Upper lobe of left lung (tissue), 6 donors: ENCODE data around the gene SERTAD2. TPM values are rescaled to one million over a fixed set of nuclear protein-coding genes. Genes with fewer than 3 reads are reported as not detected.

Experiments
- ATAC-seq, 2 donors: fragments of 200-7000 bp; cut with Tn5 transposase; one replicate each; pipeline ENCODE4 v1.9.1; 2022; ENCODE audit warnings: mild to moderate bottlenecking in 2 of 2, moderate library complexity in 2 of 2; ENCODE audit not compliant: low FRiP score in 2 of 2
- DNase-seq, 2 donors: peaks; one replicate each; pipeline ENCODE4 v3.0.0-alpha.2; 2019 to 2020
- H3K27ac ChIP-seq, 4 donors: fragments of 200-600 bp; sonication (generic); one replicate each; pipeline ENCODE4 v1.5.1; 2016 to 2019
- H3K27me3 ChIP-seq, 4 donors: fragments of 200-600 bp; sonication (generic); one replicate each; pipeline ENCODE4 v1.5.1; 2017 to 2019
- H3K36me3 ChIP-seq, 4 donors: fragments of 200-600 bp; sonication (generic); one replicate each; pipeline ENCODE4 v1.5.1; 2016 to 2019
- H3K4me1 ChIP-seq, 4 donors: fragments of 200-600 bp; sonication (generic); one replicate each; pipeline ENCODE4 v1.5.1; 2018 to 2019
- H3K4me3 ChIP-seq, 4 donors: fragments of 200-600 bp; sonication (generic); one replicate each; pipeline ENCODE4 v1.5.1; 2017 to 2019; ENCODE audit warnings: mild to moderate bottlenecking in 2 of 4, moderate library complexity in 1 of 4
- H3K9me3 ChIP-seq, 4 donors: fragments of 200-600 bp; sonication (generic); one replicate each; pipeline ENCODE4 v1.5.1; 2018 to 2019
- EP300 ChIP-seq, 4 donors: sonication (generic); formaldehyde crosslinking; IDR thresholded peaks; one replicate each; pipeline ENCODE4 v1.5.1; 2017; ENCODE audit warnings: antibody characterized with exemption in 4 of 4, control low read depth in 2 of 4
- POLR2A ChIP-seq, 4 donors: fragments of 450-650 bp; IDR thresholded peaks; one replicate each; pipeline ENCODE4 v1.5.1; 2016 to 2017; ENCODE audit warnings: antibody characterized with exemption in 4 of 4, mild to moderate bottlenecking in 2 of 4
- POLR2AphosphoS5 ChIP-seq, 2 donors: sonication (generic); formaldehyde crosslinking; IDR thresholded peaks; one replicate each; pipeline ENCODE4 v1.5.1; 2017; ENCODE audit warnings: antibody characterized with exemption in 2 of 2
- WGBS, 2 donors: methylation state at CpG; one replicate each; pipeline ENCODE4 v1.1.5; 2017 to 2018; 5-methylcytosine and 5-hydroxymethylcytosine counted together
- total RNA-seq, 6 donors: library from RNA; depleted of rRNA in 4 of 6; stranded (reverse); fragments of >200 nt in 4 of 6; gene quantifications; one replicate each; pipeline versions ENCODE4 v1.1.0 to v1.2.1, GENCODE V29; 2016 to 2021
- TF ChIP-seq, protein P1 (sequence below), 6 experiments: fragments of 450-650 bp in 4 of 6; fragments of 200-600 bp in 2 of 6; sonication (generic) in 2 of 6; IDR thresholded peaks; one replicate each; pipeline ENCODE4 v1.5.1; 2016 to 2019; ENCODE audit warnings: antibody characterized with exemption in 6 of 6
- donor health status: DM: no; HTN: no; CAD: no; lungs with moderate emphysema.
- donor health status: DM: no; HTN: yes; CAD: no; lungs with severe emphysema.

Gene SERTAD2
- total RNA-seq, 6 donors from 2014 or later = 10.4 to 43.0 (median 20.0) TPM

GRCh38 chr2:64630752-64631151 is 23.0 kb downstream of the SERTAD2 start:
- Histone ChIP-seq H3K4me1 (peaks cover 0 to 15% (median 6%) of the 10 kb centered on the region in 4 donors), H3K36me3 (peaks cover 0 to 25% (median 12%) of the 10 kb centered on the region in 4 donors), H3K9me3 (no peaks in the 10 kb centered on the region), H3K27me3 (no peaks in the 10 kb centered on the region), H3K27ac (no peak overlapping the region), H3K4me3 (no peak overlapping the region)
- DNase-seq = no peak
- 92 to 96% methylated on average over 10 of the region's 10 CpGs for WGBS, 2 donors
- no peak for ATAC-seq
- TF ChIP-seq EP300 (IDR thresholded peaks at IDR 0.05) (no peak), POLR2AphosphoS5 (IDR thresholded peaks at IDR 0.05) (no peak), POLR2A (IDR thresholded peaks at IDR 0.05) (no peak)
- TF ChIP-seq, protein P1, sequence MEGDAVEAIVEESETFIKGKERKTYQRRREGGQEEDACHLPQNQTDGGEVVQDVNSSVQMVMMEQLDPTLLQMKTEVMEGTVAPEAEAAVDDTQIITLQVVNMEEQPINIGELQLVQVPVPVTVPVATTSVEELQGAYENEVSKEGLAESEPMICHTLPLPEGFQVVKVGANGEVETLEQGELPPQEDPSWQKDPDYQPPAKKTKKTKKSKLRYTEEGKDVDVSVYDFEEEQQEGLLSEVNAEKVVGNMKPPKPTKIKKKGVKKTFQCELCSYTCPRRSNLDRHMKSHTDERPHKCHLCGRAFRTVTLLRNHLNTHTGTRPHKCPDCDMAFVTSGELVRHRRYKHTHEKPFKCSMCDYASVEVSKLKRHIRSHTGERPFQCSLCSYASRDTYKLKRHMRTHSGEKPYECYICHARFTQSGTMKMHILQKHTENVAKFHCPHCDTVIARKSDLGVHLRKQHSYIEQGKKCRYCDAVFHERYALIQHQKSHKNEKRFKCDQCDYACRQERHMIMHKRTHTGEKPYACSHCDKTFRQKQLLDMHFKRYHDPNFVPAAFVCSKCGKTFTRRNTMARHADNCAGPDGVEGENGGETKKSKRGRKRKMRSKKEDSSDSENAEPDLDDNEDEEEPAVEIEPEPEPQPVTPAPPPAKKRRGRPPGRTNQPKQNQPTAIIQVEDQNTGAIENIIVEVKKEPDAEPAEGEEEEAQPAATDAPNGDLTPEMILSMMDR (IDR thresholded peaks at IDR 0.05) = no peak

DNA sequence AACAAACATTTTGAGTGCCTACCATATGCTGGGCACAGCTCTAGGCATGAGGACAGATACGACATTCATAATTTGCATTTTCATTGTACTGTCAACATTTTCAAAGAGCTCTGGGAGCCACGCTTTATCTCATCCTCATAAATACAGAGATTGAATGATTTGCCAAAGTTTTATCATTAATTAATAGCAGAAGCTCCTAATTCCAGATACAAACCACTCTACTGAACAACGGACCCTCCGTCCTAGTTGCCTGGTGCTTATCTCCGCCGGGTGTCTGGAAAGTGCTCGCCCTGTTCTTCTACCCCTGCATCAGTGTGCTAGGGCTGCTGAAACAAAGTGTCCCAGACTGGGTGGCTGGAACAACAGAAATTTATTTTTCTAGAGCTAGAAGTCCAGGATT is 23.8 kb downstream of the SERTAD2 start:
- Histone ChIP-seq H3K36me3 (peaks cover 0 to 19% (median 8%) of the 10 kb centered on the region in 4 donors), H3K27ac (no peak overlapping the region), H3K9me3 (no peaks in the 10 kb centered on the region), H3K4me1 (peaks cover 0 to 9% (median 4%) of the 10 kb centered on the region in 4 donors), H3K4me3 (no peak overlapping the region), H3K27me3 (no peaks in the 10 kb centered on the region)
- no peak for TF ChIP-seq POLR2AphosphoS5 (IDR thresholded peaks at IDR 0.05)
- TF ChIP-seq, protein P1 (IDR thresholded peaks at IDR 0.05) = no peak
- TF ChIP-seq POLR2A (IDR thresholded peaks at IDR 0.05) = no peak
- no peak for TF ChIP-seq EP300 (IDR thresholded peaks at IDR 0.05)
- ATAC-seq = no peak
- 95 to 96% methylated on average over 7 of the region's 7 CpGs for WGBS, 2 donors
- DNase-seq = no peak

- no peak for ATAC-seq
- Histone ChIP-seq H3K9me3 (no peaks in the 10 kb centered on the region), H3K36me3 (peaks cover 0 to 16% (median 6%) of the 10 kb centered on the region in 4 donors), H3K4me1 (peaks cover 0 to 4% (median 2%) of the 10 kb centered on the region in 4 donors), H3K27ac (no peak overlapping the region), H3K27me3 (no peaks in the 10 kb centered on the region), H3K4me3 (no peak overlapping the region)
- DNase-seq = no peak
- WGBS, 2 donors = 78 to 87% methylated on average over 7 to 10 of the region's 10 CpGs
- TF ChIP-seq, protein P1 (IDR thresholded peaks at IDR 0.05) = no peak
- TF ChIP-seq POLR2AphosphoS5 (IDR thresholded peaks at IDR 0.05) = no peak
- TF ChIP-seq EP300 (IDR thresholded peaks at IDR 0.05) = no peak
- no peak for TF ChIP-seq POLR2A (IDR thresholded peaks at IDR 0.05)
Measured at GRCh38 chr2:64629329-64629781, 24.4 kb downstream of the SERTAD2 start.

- Histone ChIP-seq H3K27ac (no peak overlapping the region), H3K4me1 (no peaks in the 10 kb centered on the region), H3K36me3 (peaks cover 0 to 7% (median 4%) of the 10 kb centered on the region in 4 donors), H3K4me3 (no peak overlapping the region), H3K27me3 (no peaks in the 10 kb centered on the region), H3K9me3 (no peaks in the 10 kb centered on the region)
- ATAC-seq (no peak), DNase-seq (no peak)
- WGBS, 2 donors = 84 to 89% methylated on average over 13 to 14 of the region's 14 CpGs
- TF ChIP-seq EP300 (IDR thresholded peaks at IDR 0.05) = no peak
Measured at GRCh38 chr2:64627860-64628841, 25.6 kb downstream of the SERTAD2 start.

DNA sequence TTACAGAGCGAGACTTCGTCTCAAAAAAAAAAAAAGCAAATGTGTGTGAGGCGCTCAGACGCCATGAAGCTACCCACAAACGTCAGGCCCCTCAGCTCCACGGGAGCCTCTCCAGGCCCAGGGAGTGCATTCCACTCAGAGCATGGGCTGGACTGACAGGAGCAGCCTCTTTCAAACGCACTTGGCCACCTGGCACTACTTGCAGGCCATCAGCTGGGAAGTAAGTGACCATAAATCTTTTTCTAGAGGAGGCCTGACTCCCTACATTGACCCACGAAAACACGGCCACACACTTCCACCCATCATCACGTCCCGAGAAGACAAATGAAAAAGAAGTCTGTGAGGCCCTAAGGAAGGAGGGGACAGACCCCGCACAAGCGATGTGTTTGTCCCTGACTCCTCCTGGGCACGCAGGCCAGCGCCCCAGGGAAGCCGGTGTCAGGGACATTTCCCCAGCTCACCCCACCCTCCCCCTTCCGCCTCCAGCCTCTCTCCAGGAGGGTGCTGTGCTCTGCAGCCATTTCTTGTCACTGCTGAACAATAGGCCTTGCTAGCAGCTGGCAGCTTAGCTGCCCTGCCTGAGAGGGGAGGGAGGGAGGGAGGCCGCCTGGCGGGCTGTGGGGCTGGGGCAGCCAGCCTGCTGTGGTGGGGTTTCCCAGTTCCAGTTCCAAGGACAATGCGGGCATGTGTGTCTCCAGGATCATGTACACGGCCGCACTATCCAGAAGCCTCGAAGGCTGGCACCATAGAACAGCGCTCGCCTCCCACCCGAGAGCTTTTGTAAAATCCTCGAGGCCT is 26.6 kb downstream of the SERTAD2 start:
- Histone ChIP-seq H3K4me1 (no peaks in the 10 kb centered on the region), H3K36me3 (peaks cover 0 to 7% (median 4%) of the 10 kb centered on the region in 4 donors), H3K27ac (no peak overlapping the region), H3K9me3 (no peaks in the 10 kb centered on the region), H3K4me3 (no peak overlapping the region), H3K27me3 (no peaks in the 10 kb centered on the region)
- no peak for TF ChIP-seq EP300 (IDR thresholded peaks at IDR 0.05)
- TF ChIP-seq POLR2AphosphoS5 (IDR thresholded peaks at IDR 0.05) = no peak
- TF ChIP-seq, protein P1 (IDR thresholded peaks at IDR 0.05) = no peak
- TF ChIP-seq POLR2A (IDR thresholded peaks at IDR 0.05) = no peak
- DNase-seq (no peak), ATAC-seq (no peak)
- 66 to 67% methylated on average over 23 to 27 of the region's 27 CpGs for WGBS, 2 donors
